ENCODE data around the gene SGO1. TPM values are rescaled to one million over a fixed set of nuclear protein-coding genes. Genes with fewer than 3 reads are reported as not detected.

Gene SGO1
- total RNA-seq, 2 donors from 2014 or later, result 0.14 TPM; not detected in 1

DNA sequence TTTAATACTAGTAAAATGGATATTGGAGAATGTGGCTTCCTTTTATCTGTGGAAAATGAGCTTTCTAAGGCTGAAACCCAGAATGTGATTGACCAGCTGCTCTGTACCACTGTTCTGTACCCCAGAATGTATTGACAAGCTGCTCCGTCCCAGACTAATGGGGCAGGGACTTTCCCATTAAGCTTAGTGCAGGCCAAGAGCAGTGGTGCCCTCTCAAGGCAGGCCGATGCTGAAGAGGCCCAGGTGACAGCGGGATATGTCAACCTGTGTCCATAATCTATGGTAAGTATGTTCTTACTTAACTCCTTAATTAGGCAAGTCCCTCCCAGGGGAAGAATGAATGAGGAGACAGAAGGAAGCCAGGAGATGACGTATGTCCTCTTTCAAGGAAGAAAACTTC, 31.1 kb downstream of the SGO1 start:
- TF ChIP-seq, protein P1, sequence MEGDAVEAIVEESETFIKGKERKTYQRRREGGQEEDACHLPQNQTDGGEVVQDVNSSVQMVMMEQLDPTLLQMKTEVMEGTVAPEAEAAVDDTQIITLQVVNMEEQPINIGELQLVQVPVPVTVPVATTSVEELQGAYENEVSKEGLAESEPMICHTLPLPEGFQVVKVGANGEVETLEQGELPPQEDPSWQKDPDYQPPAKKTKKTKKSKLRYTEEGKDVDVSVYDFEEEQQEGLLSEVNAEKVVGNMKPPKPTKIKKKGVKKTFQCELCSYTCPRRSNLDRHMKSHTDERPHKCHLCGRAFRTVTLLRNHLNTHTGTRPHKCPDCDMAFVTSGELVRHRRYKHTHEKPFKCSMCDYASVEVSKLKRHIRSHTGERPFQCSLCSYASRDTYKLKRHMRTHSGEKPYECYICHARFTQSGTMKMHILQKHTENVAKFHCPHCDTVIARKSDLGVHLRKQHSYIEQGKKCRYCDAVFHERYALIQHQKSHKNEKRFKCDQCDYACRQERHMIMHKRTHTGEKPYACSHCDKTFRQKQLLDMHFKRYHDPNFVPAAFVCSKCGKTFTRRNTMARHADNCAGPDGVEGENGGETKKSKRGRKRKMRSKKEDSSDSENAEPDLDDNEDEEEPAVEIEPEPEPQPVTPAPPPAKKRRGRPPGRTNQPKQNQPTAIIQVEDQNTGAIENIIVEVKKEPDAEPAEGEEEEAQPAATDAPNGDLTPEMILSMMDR (IDR thresholded peaks at IDR 0.05), result no peak
- no peaks in the 10 kb centered on the region for H3K36me3 ChIP-seq

DNA sequence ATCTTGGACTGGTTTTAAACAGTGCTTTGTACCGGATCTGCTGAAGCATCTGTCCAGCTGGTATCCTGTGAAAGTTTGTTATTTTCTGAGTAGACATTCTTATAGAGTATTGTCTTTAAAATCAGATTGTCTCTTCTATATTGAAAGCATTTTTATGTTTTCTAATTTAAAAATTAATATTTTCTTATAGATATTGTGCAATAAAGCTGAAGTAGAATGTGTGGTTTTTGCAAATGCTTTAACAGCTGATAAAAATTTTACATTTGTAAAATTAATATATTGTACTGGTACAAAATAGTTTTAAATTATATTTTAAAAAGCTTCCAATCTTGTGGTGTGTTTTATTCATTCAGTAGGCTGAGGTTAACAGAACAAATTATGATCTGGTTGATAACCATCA, 31.9 kb downstream of the SGO1 start:
- TF ChIP-seq, protein P1 (IDR thresholded peaks at IDR 0.05), result no peak
- Histone ChIP-seq H3K27ac (no peak overlapping the region), H3K27me3 (replicated peaks; ENCODE audit: insufficient read depth) (no peaks in the 10 kb centered on the region), H3K4me3 (no peak overlapping the region), H3K9me3 (no peaks in the 10 kb centered on the region), H3K36me3 (peaks cover under 1% of the 10 kb centered on the region), H3K4me1 (ENCODE audit: control insufficient read depth in 1 of 2, low read depth in 2 of 2) (no peaks in the 10 kb centered on the region)
- DNase-seq (ENCODE audit: low spot score), result no peak
- ATAC-seq (ENCODE audit: insufficient number of reproducible peaks, low FRiP score, low read depth), result no peak

More for the DNA sequence above, 31.1 kb downstream of the SGO1 start:
- no peak for ATAC-seq (ENCODE audit: insufficient number of reproducible peaks, low FRiP score, low read depth)
- Histone ChIP-seq H3K27me3 (replicated peaks; ENCODE audit: insufficient read depth) (no peaks in the 10 kb centered on the region), H3K27ac (no peak overlapping the region), H3K4me1 (ENCODE audit: control insufficient read depth in 1 of 2, low read depth in 2 of 2) (no peaks in the 10 kb centered on the region), H3K4me3 (no peak overlapping the region), H3K9me3 (no peaks in the 10 kb centered on the region)
- DNase-seq (ENCODE audit: low spot score), result no peak

DNA sequence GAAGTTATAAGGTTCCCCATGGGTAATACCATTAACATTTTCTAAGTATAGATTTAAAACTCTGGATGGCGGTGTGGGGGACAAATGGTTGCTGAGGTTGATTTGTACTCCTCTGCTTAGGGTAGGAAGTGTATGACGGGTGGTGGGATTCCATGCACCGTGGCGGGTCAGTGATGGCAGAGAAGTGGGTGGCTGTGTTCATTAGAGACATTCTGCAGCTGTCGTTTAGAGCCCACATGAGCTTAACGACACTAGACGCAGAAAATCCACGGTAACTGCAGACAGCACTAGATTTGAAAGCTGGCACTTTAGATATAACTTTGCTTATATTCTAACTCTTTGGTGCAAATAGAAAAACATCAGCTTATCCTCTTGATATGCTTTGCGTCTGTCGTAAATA, 37.5 kb downstream of the SGO1 start:
- Histone ChIP-seq H3K27ac (no peak overlapping the region), H3K9me3 (no peaks in the 10 kb centered on the region)

DNA sequence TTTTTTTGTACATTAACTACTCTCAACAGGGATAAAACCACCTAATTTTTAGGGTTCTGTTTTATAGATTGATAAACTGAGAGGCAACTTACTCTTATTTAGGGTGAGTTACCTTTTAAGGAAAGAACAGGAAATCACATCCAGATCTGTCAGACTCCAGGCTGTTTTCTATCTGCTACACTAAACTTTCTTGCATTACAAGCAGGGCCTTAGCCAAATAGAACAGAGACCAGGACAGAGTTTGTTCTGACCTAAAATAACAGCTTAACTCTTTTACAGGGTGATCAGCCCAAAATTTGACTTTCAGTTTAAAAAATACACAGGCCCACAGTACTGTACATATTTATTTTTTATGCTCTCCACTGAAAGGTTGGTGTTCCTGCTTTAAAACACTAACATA, 38.6 kb downstream of the SGO1 start:
- H3K4me1 ChIP-seq (ENCODE audit: control insufficient read depth in 1 of 2, low read depth in 2 of 2), result peaks cover 0 to 2% of the 10 kb centered on the region in 2 donors
- TF ChIP-seq, protein P1 (IDR thresholded peaks at IDR 0.05), result no peak
- H3K36me3 ChIP-seq, result peaks cover 12% of the 10 kb centered on the region
- DNase-seq (ENCODE audit: low spot score), result no peak
- ATAC-seq (ENCODE audit: insufficient number of reproducible peaks, low FRiP score, low read depth), result no peak
- H3K4me3 ChIP-seq, result no peak overlapping the region
- H3K27ac ChIP-seq, result no peak overlapping the region
- no peaks in the 10 kb centered on the region for H3K27me3 ChIP-seq (replicated peaks; ENCODE audit: insufficient read depth)
- H3K9me3 ChIP-seq, result no peaks in the 10 kb centered on the region

More for the DNA sequence above, 37.5 kb downstream of the SGO1 start:
- TF ChIP-seq, protein P1 (IDR thresholded peaks at IDR 0.05), result no peak
- H3K4me1 ChIP-seq (ENCODE audit: control insufficient read depth in 1 of 2, low read depth in 2 of 2), result no peaks in the 10 kb centered on the region
- H3K27me3 ChIP-seq (replicated peaks; ENCODE audit: insufficient read depth), result no peaks in the 10 kb centered on the region
- DNase-seq (ENCODE audit: low spot score), result no peak
- peaks cover 12% of the 10 kb centered on the region for H3K36me3 ChIP-seq
- H3K4me3 ChIP-seq, result no peak overlapping the region
- ATAC-seq (ENCODE audit: insufficient number of reproducible peaks, low FRiP score, low read depth), result no peak

DNA sequence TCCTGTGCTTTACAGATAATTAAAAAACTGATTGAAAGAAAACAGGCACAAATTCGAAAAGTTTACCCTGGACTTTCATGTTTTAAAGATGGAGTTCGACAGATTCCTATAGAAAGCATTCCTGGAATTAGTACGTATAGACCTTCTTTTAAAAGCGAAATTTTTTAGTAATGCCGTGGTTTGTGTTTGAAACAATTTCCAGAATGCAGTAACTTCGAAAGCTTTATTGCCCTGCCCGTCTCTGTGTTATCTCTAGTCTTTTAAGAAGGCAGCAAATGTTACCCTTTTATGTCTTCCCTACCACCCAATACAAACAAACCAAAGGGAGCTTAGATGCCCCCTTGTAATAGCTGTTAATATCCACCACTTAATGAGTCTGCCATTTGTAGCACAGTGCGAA, 39.7 kb downstream of the SGO1 start:
- peaks cover 12% of the 10 kb centered on the region for H3K36me3 ChIP-seq
- no peak for DNase-seq (ENCODE audit: low spot score)
- ATAC-seq (ENCODE audit: insufficient number of reproducible peaks, low FRiP score, low read depth), result no peak
- H3K9me3 ChIP-seq, result no peaks in the 10 kb centered on the region
- TF ChIP-seq, protein P1 (IDR thresholded peaks at IDR 0.05), result no peak
- H3K4me1 ChIP-seq (ENCODE audit: control insufficient read depth in 1 of 2, low read depth in 2 of 2), result peaks cover 0 to 8% of the 10 kb centered on the region in 2 donors
- H3K27me3 ChIP-seq (replicated peaks; ENCODE audit: insufficient read depth), result no peaks in the 10 kb centered on the region
- H3K4me3 ChIP-seq, result no peak overlapping the region
- no peak overlapping the region for H3K27ac ChIP-seq
